ENCODE results near the gene CCNL2.

- TF ChIP-seq CTCF (IDR thresholded peaks at IDR 0.05; ENCODE audit: low read depth, low read length) (no peak), POLR2A (IDR thresholded peaks at IDR 0.05; ENCODE audit: extremely low read depth, insufficient read length) (no peak)
These were observed 1.2 kb downstream of the CCNL2 start for GRCh38 chr1:1397839-1398523.
